Activated B cell treated with CpG ODN at 0.5 μM for 24 hours (primary cell): ENCODE results near the gene PRKG1. TPM values are rescaled to one million over a fixed set of nuclear protein-coding genes. Genes with fewer than 3 reads are reported as not detected.

Experiments
- ATAC-seq: fragments of 200-7000 bp; cut with Tn5 transposase; one replicate; pipeline ENCODE4 v1.10.0; 2021; ENCODE audit warnings: low read depth, mild to moderate bottlenecking, moderate library complexity
- CTCF ChIA-PET: fragments of 350-600 bp; sonication (Branson Sonifier 250); formaldehyde crosslinking; loops from one replicate; lab custom pipeline; 2021; ENCODE audit warnings: antibody characterized with exemption; lab: Charles Lee
- POLR2A ChIA-PET: fragments of 350-600 bp; sonication (Branson Sonifier 250); formaldehyde crosslinking; loops from one replicate; lab custom pipeline; 2021; ENCODE audit warnings: antibody characterized with exemption; lab: Charles Lee
- DNase-seq: peaks from one replicate; pipeline ENCODE4 v3.0.0; 2022
- H3K27ac Mint-ChIP-seq: one replicate; pipeline ENCODE4 v1.8.0; 2020; ENCODE audit warnings: mixed read lengths
- H3K27me3 Mint-ChIP-seq: one replicate; pipeline ENCODE4 v1.8.0; 2021; ENCODE audit warnings: mixed read lengths
- H3K36me3 Mint-ChIP-seq: one replicate; pipeline ENCODE4 v1.8.0; 2021; ENCODE audit warnings: low read depth, mixed read lengths
- H3K4me1 Mint-ChIP-seq: one replicate; pipeline ENCODE4 v1.8.0; 2021; ENCODE audit warnings: mixed read lengths
- H3K4me3 Mint-ChIP-seq: one replicate; pipeline ENCODE4 v1.8.0; 2020; ENCODE audit warnings: mild to moderate bottlenecking, mixed read lengths
- H3K9me3 Mint-ChIP-seq: one replicate; pipeline ENCODE4 v1.8.0; 2020; ENCODE audit warnings: mixed read lengths
- intact Hi-C: fragments of 100-400 bp; cut with micrococcal nuclease; formaldehyde crosslinking; loops from one replicate; pipeline ENCODE4 v1.15.1; 2024
- total RNA-seq: library from RNA; stranded (reverse); gene quantifications from 2 replicates; pipeline ENCODE4 v1.2.3, GENCODE V29; 2022
- TF ChIP-seq, protein P1 (sequence below): fragments of 200-600 bp; IDR thresholded peaks from one replicate; pipeline ENCODE4 v1.8.0; 2022; ENCODE audit warnings: antibody characterized with exemption, mild to moderate bottlenecking

The PRKG1 gene
- total RNA-seq, 1 donor from 2014 or later, result not detected

DNA sequence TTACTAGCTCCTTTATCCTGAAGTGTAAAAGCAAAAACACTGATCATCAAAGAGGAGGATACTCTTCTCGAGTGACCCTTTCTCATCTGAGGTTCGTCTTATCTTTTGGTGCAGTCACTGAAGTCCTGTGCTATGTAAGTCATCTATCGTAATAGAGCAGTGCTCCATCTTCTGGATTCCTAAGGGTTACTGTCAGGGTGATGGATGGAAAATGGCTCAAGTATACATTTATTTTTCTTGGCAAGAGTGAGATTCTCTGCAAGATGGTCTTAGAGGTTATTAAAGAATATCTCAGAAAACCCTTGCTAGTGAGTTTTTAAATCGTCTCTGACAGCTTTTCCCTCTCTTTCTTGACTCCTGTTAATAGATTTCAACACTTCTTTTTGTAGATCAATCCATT, 12.4 kb downstream of the PRKG1 start:
- no peak overlapping the region for H3K27ac Mint-ChIP-seq
- ATAC-seq (no peak), DNase-seq (no peak)
- H3K9me3 Mint-ChIP-seq, result no peaks in the 10 kb centered on the region
- intact Hi-C loops, result no loop called here
- ChIA-PET CTCF (no interaction called here), POLR2A (no interaction called here)
- TF ChIP-seq, protein P1, sequence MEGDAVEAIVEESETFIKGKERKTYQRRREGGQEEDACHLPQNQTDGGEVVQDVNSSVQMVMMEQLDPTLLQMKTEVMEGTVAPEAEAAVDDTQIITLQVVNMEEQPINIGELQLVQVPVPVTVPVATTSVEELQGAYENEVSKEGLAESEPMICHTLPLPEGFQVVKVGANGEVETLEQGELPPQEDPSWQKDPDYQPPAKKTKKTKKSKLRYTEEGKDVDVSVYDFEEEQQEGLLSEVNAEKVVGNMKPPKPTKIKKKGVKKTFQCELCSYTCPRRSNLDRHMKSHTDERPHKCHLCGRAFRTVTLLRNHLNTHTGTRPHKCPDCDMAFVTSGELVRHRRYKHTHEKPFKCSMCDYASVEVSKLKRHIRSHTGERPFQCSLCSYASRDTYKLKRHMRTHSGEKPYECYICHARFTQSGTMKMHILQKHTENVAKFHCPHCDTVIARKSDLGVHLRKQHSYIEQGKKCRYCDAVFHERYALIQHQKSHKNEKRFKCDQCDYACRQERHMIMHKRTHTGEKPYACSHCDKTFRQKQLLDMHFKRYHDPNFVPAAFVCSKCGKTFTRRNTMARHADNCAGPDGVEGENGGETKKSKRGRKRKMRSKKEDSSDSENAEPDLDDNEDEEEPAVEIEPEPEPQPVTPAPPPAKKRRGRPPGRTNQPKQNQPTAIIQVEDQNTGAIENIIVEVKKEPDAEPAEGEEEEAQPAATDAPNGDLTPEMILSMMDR, result no peak
- no peaks in the 10 kb centered on the region for H3K36me3 Mint-ChIP-seq
- no peak overlapping the region for H3K4me3 Mint-ChIP-seq
- H3K27me3 Mint-ChIP-seq, result no peaks in the 10 kb centered on the region
- no peaks in the 10 kb centered on the region for H3K4me1 Mint-ChIP-seq

DNA sequence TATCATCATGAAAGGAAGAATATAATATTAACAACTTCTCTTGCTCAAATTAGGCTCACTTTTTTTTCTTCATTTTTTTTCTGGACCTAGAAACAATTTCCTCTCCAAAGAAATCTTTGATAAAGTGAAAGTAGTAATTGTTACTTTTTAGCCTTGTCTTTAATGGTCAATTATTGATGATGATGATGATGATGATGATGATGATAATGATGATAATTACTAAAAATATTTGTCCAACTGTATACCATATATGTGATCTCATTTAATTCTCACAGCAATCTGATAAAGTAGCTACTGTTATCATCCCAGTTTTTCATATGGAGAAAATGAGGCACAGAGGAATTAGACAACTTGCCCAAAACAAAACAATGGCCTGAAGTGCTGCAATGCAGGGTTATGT, 12.8 kb downstream of the PRKG1 start:
- intact Hi-C loops, result no loop called here
- no peak overlapping the region for H3K27ac Mint-ChIP-seq
- H3K4me3 Mint-ChIP-seq, result no peak overlapping the region
- ChIA-PET POLR2A (no interaction called here), CTCF (no interaction called here)
- ATAC-seq, result no peak
- TF ChIP-seq, protein P1, result no peak
- DNase-seq, result no peak
- no peaks in the 10 kb centered on the region for H3K4me1 Mint-ChIP-seq
- H3K9me3 Mint-ChIP-seq, result no peaks in the 10 kb centered on the region
- no peaks in the 10 kb centered on the region for H3K27me3 Mint-ChIP-seq
- H3K36me3 Mint-ChIP-seq, result no peaks in the 10 kb centered on the region

DNA sequence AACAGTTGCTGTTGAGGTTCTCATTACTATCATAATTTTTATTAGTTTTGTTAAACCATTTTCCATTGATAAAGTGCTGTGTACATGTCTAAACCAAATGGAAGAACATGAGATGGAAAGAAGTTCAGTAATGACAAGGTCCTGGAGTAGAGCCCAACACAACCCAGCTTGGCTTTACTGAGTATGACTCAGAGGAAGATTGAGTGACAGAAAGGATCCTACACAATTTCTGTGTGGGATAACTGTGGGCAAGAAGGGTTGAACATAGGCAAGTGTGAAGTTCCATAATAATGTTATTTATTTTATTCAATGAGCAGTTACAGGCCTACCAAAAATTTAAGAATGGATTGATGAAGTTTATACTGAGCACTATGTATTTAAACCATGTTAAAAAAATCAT, 15.9 kb downstream of the PRKG1 start:
- Mint-ChIP-seq H3K36me3 (no peaks in the 10 kb centered on the region), H3K9me3 (no peaks in the 10 kb centered on the region), H3K4me3 (no peak overlapping the region), H3K27ac (no peak overlapping the region), H3K4me1 (no peaks in the 10 kb centered on the region), H3K27me3 (no peaks in the 10 kb centered on the region)
- POLR2A ChIA-PET, result no interaction called here
- CTCF ChIA-PET, result no interaction called here
- intact Hi-C loops, result no loop called here
- no peak for DNase-seq
- no peak for ATAC-seq
- TF ChIP-seq, protein P1, result no peak

DNA sequence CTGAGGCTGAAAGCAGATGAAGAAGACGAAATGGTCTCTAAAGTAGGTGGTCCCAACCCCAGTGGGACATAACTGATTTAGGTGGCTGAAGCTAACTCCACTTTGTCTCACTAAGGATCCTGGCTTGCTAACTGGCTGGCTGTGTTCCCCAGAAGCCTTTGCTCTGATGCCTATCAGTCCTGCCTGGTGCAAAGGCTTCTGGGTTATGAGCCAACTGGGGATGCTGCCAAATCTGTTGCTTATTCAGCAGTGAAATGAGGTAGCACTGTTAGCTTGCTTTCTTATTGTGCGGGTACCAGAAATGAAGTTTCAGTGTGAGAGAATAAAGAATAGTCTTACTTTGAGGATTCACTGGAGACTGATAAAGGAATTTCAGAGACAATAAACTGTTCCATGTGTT, 18.1 kb downstream of the PRKG1 start:
- TF ChIP-seq, protein P1, result no peak
- Mint-ChIP-seq H3K36me3 (no peaks in the 10 kb centered on the region), H3K4me1 (no peaks in the 10 kb centered on the region), H3K9me3 (no peaks in the 10 kb centered on the region), H3K27ac (no peak overlapping the region), H3K4me3 (no peak overlapping the region), H3K27me3 (no peaks in the 10 kb centered on the region)
- ChIA-PET CTCF (no interaction called here), POLR2A (no interaction called here)
- intact Hi-C loops, result no loop called here
- DNase-seq, result no peak
- ATAC-seq, result no peak

DNA sequence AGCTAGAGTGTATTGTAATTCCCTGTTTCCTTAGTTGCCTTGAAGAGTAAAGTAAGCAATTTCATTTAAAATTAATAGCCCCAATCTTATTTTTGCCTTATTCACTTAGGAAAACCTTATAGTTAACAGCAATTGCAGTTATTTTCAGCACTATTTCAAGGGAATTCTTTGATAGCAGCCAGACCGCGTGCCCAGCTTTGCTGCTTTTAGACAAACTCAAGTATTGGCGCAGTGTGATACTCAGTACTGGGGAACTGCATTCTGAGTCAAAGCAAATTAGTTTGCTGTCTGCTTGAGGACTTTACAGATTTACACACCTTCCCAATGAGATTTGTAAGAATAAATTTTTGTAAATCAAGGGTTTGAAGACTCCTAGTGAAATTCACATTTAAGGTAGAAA, 21.2 kb downstream of the PRKG1 start:
- Mint-ChIP-seq H3K36me3 (no peaks in the 10 kb centered on the region), H3K27ac (no peak overlapping the region), H3K4me3 (no peak overlapping the region), H3K4me1 (no peaks in the 10 kb centered on the region), H3K27me3 (no peaks in the 10 kb centered on the region), H3K9me3 (no peaks in the 10 kb centered on the region)
- ATAC-seq (no peak), DNase-seq (no peak)
- intact Hi-C loops, result no loop called here
- TF ChIP-seq, protein P1, result no peak
- POLR2A ChIA-PET, result no interaction called here
- CTCF ChIA-PET, result no interaction called here
